Measurements from ENCODE around the gene AIRE.
A peak's percentile ranks its signal among the peaks of the same experiment; 100 is the strongest.
"Not testable (repeated sequence)": the region's sequence is repeated elsewhere in the genome, so short reads cannot be mapped to it uniquely, and the experiment has no call there.

The AIRE gene

DNA sequence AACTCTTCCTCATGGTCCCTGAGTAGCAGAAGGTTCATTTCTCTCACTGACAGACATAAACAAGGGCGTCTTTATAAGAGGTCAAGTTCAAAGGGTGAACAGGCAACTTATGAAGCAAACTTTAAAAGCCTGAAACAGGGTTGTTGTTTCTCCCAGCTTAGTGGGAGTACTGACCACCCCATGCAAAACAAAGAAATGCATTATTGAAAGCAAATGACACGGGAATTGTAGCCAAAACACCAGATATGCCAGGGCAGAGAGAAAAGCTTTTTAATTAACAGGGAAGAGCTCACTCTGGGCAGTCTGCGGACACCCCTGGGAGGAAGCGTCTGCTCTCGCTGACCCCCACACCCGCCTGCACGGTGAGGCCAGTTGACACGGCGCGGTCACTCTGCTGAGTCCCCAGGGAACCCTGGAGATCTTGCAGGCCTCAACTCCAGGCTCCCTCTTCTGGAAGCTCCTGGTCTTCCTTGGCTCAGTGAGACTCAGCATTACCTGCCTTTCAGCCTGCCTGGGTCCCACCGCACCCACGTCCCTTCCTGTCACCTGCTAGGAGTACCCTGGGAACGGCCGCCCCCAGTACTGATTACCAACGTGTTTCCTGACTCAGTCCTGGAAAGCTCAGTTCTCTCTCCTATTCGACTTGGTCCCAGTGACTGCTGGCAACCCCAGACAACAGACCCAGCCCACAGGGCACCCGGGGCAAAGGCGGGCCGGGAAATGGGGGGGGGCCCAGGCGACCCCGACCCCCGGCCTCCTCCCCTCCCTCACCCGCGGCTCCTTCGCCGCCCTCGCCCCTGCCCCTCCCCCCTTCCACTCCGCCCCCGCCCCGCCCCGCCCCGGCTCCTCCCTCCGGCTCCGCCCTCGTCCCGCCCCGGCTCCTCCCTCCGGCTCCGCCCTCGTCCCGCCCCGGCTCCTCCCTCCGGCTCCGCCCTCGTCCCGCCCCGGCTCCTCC is 52.5 kb downstream of the AIRE start:
- peak in 1 of 2 donors; percentile 15 for DNase-seq (ENCODE audit: low read depth in 2 of 2)

DNA sequence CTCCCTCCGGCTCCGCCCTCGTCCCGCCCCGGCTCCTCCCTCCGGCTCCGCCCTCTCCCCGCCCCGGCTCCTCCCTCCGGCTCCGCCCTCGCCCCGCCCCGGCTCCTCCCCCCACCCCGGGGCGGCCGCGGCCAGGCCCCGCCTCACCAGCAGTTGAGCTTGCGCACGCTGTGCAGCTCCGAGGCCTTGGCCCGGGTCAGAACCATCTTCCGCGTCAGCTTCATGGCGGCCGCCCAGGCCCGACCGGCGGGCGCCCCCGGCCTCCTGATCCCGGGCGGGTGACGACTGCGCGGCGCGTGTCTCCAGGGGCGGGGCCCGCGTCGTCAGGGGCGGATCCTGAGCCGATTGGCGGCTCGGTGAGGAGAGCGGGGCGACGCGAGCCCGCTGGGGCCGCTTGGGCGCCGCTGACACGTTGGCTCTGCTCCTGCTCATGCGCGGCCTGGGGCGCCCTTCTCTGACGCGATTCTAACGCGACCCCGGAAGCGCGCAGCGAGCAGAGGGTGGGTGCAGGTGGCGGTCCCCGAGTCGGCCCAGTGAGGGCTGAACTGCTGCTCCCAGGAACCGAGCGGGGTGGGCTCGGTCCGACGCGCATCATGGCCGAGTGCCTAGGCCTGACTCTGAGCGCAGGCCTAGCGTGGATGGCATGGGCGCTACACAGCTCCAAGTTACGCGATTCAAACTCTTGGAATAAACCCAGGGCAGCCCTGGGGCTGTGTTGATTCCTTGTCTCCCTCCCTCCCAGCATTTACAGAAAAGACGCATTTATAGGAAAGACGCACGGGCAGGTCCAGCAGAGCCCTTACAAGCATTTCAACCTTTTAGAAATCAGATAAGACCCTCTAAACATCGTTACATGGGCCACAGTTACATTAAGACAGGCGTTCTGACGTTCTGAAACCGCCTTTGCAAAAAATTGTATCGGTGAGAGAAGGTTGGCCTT is 53.6 kb downstream of the AIRE start, which contains the start of gene CFAP410:
Gene CFAP410 (minus strand): TSS at position 420 of the 940 bp plus-strand sequence. CDS start 196 bp downstream, at position 224.
- peak; percentile 87 to 89 for DNase-seq (ENCODE audit: low read depth in 2 of 2)

DNA sequence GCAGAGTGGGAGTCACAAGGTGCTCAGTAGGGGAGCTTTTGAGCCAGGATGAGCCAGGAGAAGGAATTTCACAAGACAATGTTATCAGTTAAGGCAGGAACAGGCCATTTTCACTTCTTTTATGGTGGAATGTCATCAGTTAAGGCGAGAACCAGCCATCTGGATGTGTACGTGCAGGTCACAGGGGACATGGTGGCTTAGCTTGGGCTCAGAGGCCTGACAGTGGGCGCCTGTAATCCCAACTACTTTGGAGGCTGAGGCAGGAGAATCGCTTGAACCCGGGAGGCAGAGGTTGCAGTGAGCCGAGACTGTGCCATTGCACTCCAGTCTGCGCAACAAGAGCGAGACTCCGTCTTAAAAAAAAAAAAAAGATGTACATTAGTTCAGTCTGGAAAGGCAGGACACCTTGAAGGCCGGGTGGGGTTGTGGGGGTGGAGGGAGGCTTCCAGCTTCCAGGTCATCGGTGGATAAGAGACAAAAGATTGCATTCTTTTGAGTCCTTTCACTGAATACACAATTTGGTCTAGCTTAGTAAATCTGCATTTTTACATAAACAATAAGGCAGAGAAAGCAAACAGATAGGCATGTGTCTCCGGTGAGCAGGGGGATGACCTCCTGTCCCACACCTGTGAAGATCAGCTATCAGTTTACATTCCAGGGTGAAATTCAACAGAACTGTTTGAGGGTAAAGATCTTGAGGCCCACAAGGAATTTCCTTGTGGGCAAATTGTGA is 56.2 kb downstream of the AIRE start:
- not testable (repeated sequence) for DNase-seq (ENCODE audit: low read depth in 2 of 2)

DNA sequence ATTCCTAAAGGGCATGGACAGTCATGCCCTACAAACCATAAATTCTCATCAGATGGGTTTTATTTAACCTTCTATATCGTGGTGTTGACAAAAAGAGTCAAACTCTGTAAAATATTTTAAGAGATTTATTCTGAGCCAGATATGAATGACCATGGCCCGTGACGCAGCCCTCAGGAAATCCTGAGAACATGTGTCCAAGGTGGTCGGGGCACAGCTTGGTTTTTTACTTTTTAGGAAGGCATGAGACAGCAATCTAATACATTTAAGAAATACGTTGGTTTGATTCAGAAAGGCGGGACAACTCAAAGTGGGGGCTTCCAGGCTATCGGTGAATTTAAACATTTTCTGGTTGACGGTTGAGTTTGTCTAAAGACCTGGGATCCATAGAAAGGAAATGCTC is 57.3 kb downstream of the AIRE start:
- DNase-seq (ENCODE audit: low read depth in 2 of 2) = not testable (repeated sequence)

DNA sequence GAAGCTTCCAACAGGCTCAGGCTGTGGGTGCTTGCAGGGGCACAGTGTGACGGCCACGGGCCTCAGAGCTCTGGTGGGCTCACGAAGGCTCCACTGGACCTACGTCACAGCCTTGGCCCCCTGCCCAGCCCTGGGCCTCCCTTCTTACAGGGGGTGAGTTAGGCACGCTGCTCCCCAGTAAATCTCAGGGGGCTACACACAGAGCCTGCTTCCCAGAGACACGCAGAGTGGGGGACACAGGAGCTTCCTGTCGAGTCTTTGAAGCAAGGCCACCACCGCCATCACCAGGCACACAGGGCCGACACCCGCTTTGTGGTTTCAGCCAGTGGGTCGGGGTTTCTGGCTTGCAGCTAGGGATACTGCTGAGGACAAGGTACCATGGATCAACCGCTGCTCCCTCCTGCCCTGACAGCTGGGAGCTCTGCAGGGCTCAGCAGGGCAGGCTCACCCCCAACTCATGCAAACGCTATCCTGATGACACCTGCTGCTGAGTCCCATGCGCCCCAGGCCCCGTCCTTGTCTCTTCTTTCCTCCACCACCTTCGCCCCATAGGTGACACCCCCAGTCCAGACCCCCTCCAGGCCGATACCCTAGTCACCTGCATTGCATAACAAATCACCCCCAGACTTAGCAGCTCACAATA is 59.0 kb downstream of the AIRE start:
- DNase-seq (ENCODE audit: low read depth in 2 of 2) = no peak

DNA sequence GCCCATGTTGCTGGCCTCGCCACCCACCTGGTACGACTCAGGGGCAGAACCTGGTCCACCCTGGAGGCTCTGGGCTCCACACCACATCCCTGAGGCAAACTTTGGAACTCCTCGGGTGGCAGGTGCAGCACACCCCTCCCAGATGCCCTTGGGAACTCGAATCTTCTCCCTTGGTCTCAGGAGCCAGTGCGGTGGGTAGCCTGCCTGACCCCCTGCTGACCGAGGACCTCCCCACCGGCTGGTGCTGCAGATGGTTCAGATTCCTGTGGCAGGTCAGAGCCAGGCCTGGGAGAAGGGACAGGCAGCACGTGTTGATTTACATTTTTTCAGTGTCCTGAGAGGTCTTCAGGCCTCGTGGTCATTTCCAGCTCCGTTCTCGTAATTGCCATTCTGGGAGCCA is 59.8 kb downstream of the AIRE start:
- no peak for DNase-seq (ENCODE audit: low read depth in 2 of 2)

DNA sequence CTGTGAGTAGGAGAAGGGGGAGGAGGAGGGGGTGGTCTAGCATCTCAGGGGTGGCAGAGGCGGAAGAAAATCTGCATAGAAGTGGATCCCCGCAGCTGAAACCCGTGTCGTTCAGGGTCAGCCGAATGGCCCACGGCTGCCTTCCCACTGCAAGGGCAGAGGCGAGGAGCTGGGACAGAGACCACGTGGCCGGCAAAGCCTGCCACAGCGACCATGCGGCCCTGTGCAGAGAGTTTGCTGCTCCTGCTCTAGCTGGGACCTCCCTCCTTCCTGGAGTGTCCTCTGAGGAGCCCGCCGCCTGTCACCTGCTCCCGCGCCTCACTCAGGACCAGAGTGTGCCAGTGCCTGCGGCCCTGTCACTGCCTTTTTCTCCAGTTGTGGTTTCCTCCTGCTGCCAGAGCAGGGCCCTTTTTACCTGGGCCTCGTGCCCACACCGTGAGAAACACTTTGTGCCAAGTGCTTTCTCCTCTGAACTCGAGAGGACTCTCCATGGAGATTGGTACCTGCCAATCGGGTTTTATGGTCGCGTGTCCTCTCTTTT is 62.3 kb downstream of the AIRE start:
- DNase-seq (ENCODE audit: low read depth in 2 of 2) = no peak
